HS-5 (cell line): ENCODE data around the gene GNB5.
"Not testable (repeated sequence)": the region's sequence is repeated elsewhere in the genome, so short reads cannot be mapped to it uniquely, and the experiment has no call there.

Source experiments
- DNase-seq: peaks from one replicate; pipeline ENCODE4 v3.0.0-alpha.2; 2012; ENCODE audit warnings: low read depth

Gene GNB5

GRCh38 chr15:52191207-52191606 lies at the start of gene GNB5:
Gene GNB5 (minus strand): TSS chr15:52191392. CDS start chr15:52184676, 6,716 bp downstream.
- DNase-seq: no peak

- DNase-seq: no peak
Measured at GRCh38 chr15:52240166-52240565, 49.0 kb upstream of the GNB5 start.

GRCh38 chr15:52238989-52239525 lies 47.9 kb upstream of the GNB5 start:
- not testable (repeated sequence) for DNase-seq

GRCh38 chr15:52238149-52238548 lies 47.0 kb upstream of the GNB5 start:
- DNase-seq: no peak

- no peak for DNase-seq
Measured at GRCh38 chr15:52236013-52236412, 44.8 kb upstream of the GNB5 start.

- DNase-seq: no peak
Measured at GRCh38 chr15:52234596-52235541, 43.7 kb upstream of the GNB5 start.

- DNase-seq: no peak
Measured at GRCh38 chr15:52233405-52233804, 42.2 kb upstream of the GNB5 start.

- no peak for DNase-seq
Measured at GRCh38 chr15:52232327-52232726, 41.1 kb upstream of the GNB5 start.

GRCh38 chr15:52230073-52230472 lies 38.9 kb upstream of the GNB5 start:
- DNase-seq: no peak

- no peak for DNase-seq
Measured at GRCh38 chr15:52228921-52229320, 37.7 kb upstream of the GNB5 start.

GRCh38 chr15:52227456-52227855 lies 36.3 kb upstream of the GNB5 start:
- DNase-seq: peak; percentile 62

- DNase-seq: no peak
Measured at GRCh38 chr15:52225230-52225629, 34.0 kb upstream of the GNB5 start.

- no peak for DNase-seq
Measured at GRCh38 chr15:52224211-52224610, 33.0 kb upstream of the GNB5 start.

- DNase-seq: no peak
Measured at GRCh38 chr15:52221730-52222129, 30.5 kb upstream of the GNB5 start.

GRCh38 chr15:52220937-52221660 lies 29.9 kb upstream of the GNB5 start:
- DNase-seq: no peak

- DNase-seq: no peak
Measured at GRCh38 chr15:52220251-52220650, 29.1 kb upstream of the GNB5 start.

- no peak for DNase-seq
Measured at GRCh38 chr15:52218816-52219215, 27.6 kb upstream of the GNB5 start.

- DNase-seq: no peak
Measured at GRCh38 chr15:52218371-52218770, 27.2 kb upstream of the GNB5 start.

GRCh38 chr15:52217186-52217585 lies 26.0 kb upstream of the GNB5 start:
- DNase-seq: no peak

- DNase-seq: no peak
Measured at GRCh38 chr15:52214553-52214952, 23.4 kb upstream of the GNB5 start.

GRCh38 chr15:52213206-52213605 lies 22.0 kb upstream of the GNB5 start:
- no peak for DNase-seq

GRCh38 chr15:52208306-52208946 lies 17.2 kb upstream of the GNB5 start:
- peak; percentile 26 for DNase-seq
